GM18861 (cell line): ENCODE data around the gene CLRN3.

ENCODE experiments used
- ATAC-seq: cut with Tn5 transposase; IDR thresholded peaks from one replicate; pipeline ENCODE4 v1.9.1; 2021; ENCODE audit not compliant: unreplicated experiment

CLRN3 gene

GRCh38 chr10:127850944-127851343 is 41.8 kb downstream of the CLRN3 start:
- no peak for ATAC-seq

GRCh38 chr10:127849921-127850320 is 42.8 kb downstream of the CLRN3 start:
- ATAC-seq = no peak

DNA sequence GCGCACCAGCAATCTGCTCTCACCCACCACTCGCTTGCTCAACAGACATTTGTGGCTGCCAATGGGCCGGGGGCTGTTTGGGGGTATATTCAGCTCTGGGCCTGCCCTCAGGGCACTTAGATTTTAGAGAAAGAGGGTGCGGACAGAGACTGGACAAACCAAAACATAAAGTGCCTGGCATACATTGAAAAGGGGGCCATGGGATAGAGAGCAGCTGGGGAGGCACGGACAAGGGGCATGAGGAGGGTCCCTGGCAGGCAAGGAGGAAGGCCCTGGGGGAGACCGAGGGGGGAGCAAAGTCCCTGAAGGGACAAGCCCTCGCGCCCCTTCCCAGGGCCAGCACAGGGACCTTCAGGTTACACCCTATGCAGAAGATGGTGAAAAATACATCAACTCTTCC is 43.5 kb downstream of the CLRN3 start:
- no peak for ATAC-seq

GRCh38 chr10:127848226-127848625 is 44.5 kb downstream of the CLRN3 start:
- ATAC-seq = no peak

DNA sequence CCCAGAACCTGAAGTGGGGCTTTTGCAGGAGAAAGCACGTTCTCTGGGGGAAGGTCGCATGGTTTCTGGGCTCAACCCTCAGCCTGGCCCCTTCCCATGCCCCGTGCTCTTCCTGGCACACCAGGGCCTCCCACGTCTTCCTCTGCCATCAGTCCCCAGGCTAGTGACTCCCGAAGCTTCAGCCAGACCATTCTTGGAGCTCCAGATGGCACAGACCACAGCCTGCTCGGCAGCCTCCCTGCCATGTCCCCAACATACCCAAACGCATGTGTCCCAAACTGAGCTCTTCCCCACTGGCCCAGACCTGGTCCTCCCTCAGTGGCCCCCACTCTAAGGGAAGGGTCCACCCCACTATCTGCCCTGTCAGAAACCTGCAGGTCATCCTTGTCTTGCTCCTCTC is 47.0 kb downstream of the CLRN3 start:
- no peak for ATAC-seq

DNA sequence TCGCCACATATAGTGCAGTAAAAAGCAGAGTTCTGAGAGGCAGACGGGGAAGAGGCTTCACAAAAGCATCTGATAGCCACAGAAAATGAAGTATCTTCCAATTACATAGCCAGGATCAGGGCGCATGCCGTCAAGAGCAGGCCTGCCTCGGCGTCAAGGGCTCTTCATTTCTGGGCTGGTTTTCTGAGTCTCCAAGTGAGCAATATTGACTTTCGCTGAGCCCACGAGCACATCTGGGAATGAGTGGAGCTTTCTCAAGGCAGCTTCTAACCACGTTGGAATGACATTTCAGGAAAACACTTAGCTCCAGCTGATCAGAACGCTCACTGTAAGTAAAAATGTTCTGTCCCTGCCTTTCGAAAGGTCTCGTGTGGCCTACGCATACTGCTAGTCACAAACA is 51.9 kb downstream of the CLRN3 start:
- no peak for ATAC-seq

GRCh38 chr10:127836966-127837365 is 55.8 kb downstream of the CLRN3 start:
- ATAC-seq = no peak

DNA sequence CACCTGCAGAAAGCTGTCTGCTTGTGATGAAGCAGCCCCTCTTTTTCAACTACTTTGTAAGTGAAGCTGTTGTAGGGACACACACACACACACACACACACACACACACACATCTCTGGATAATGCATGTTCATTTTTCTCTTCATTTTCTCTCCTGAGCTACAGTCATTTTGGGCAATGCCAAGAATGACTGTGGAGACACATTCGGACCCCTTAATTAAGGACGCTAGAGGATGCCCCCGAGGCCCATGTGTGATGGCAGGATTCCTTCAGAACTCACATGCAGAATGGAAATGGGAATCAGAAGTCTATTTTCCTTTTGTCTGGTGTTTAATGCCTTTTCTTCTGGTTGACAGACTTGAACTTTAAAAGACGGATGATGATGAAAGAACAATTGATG is 56.6 kb downstream of the CLRN3 start:
- no peak for ATAC-seq

DNA sequence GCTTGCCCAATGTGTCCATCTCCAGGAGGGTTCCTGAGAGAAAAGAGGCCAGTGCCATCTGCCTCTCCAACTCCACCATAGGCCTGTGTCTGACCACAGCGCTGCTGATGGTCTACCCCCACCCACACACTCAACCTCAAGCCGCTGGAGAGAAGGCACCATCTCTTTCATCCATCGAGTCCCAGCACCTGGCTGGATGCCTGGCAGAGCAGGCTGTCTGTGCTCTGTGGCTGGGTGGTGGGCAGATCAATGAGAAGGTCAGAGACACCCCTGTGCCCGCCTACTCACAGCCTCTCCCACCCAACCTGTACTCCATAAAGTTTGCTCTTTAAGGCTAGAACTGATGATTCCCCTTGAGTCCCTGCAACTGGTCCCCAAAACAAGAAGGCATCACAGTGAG is 58.0 kb downstream of the CLRN3 start:
- no peak for ATAC-seq

DNA sequence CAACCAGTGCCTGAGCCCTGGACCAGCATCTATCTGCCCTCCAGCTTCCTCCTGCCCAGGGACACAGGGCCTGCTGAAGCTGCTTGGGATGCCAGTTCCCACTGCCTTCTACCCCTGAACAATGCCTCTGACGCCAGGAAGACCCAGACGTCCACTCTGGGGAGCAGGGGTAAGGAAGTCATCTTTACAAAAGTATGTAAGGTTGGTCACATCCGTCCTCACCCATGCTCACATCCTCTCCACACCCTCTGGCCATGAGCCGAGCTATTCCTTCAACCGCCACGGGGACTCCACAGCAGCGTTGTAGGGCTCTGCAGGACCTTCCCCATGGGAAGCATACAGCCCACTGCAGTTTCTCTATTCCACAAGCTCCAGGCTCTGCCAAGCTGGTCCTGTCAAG is 58.5 kb downstream of the CLRN3 start:
- no peak for ATAC-seq

- no peak for ATAC-seq
Observed at GRCh38 chr10:127833804-127834203, 58.9 kb downstream of the CLRN3 start.

DNA sequence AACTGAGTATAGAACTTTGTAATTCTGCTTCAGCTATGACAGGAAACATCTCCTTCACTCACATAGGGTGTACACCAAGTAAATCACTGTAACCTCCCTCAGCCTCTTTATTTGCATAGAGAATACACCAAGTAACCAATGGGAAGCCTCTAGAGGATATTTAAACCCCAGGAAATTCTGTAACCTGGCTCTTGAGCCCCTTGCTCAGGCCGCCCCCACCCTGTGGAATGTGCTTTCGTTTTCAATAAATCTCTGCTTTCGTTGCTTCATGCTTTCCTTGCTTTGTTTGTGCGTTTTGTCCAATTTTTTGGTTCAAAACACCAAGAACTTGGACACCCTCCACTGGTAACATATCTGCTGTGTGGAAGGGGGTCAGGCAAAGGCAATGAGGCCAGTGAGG is 60.2 kb downstream of the CLRN3 start:
- ATAC-seq = no peak

DNA sequence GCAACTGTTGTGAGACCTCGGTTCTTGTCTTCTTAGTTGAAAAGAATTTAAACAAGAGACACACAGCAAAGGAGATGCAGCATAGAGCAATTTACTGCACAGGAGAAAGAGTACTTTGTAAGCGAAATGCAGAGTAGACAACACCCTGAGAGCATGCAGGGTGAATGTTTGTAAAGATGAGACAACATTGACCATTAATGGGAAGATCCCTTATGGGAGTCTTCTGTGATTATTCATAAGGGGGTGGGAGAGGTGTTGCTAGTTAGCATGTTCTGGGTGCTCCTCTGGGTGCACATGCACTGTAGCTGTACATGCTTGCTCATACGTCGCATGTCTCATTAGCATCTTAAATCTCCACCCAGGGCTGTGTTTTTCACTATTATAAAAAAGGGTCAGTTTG is 62.3 kb downstream of the CLRN3 start:
- no peak for ATAC-seq
